Fibroblast of lung (primary cell): Measurements from ENCODE around the gene GABRD. TPM values are rescaled to one million over a fixed set of nuclear protein-coding genes. Genes with fewer than 3 reads are reported as not detected.

Source experiments
- DNase-seq, 2 donors: peaks; one replicate each; pipeline versions ENCODE4 v3.0.0 to v3.0.0-alpha.2; 2010; ENCODE audit warnings: low read depth in 2 of 2
- H2AFZ ChIP-seq: 2 replicates; pipeline ENCODE4 v1.5.1; 2012; ENCODE audit warnings: low read length, control low read depth, inconsistent platforms
- H3K27ac ChIP-seq: 2 replicates; pipeline ENCODE4 v1.5.1; 2011; ENCODE audit warnings: low read length, control low read depth; ENCODE audit not compliant: insufficient read depth
- H3K27me3 ChIP-seq: 2 replicates; pipeline ENCODE4 v1.5.1; 2011; ENCODE audit warnings: mild to moderate bottlenecking, low read length; ENCODE audit not compliant: control insufficient read depth, insufficient read depth
- H3K36me3 ChIP-seq: 2 replicates; pipeline ENCODE4 v1.5.1; 2011; ENCODE audit warnings: low read length; ENCODE audit not compliant: control insufficient read depth, insufficient read depth
- H3K4me1 ChIP-seq: 2 replicates; pipeline ENCODE4 v1.5.1; 2011; ENCODE audit warnings: low read length; ENCODE audit not compliant: control insufficient read depth, insufficient read depth; ENCODE audit errors: extremely low read depth
- H3K4me2 ChIP-seq: 2 replicates; pipeline ENCODE4 v1.5.1; 2011; ENCODE audit warnings: low read length, control low read depth; ENCODE audit not compliant: insufficient read depth; ENCODE audit errors: extremely low read depth
- H3K4me3 ChIP-seq, 4 experiments: fragments of 200-600 bp in 1 of 4; sonication (generic) in 1 of 4; replicated peaks in 1 of 4; 2 replicates each; pipeline ENCODE4 v1.5.1; 2011 to 2016; ENCODE audit warnings: low read length in 4 of 4, low read depth in 3 of 4, mild to moderate bottlenecking in 3 of 4, control low read depth in 2 of 4, inconsistent platforms in 1 of 4, mixed read lengths in 1 of 4; ENCODE audit not compliant: insufficient read depth in 1 of 4; ENCODE audit errors: control extremely low read depth in 1 of 4
- H3K79me2 ChIP-seq: 2 replicates; pipeline ENCODE4 v1.5.1; 2012; ENCODE audit warnings: mild to moderate bottlenecking, low read length, inconsistent platforms; ENCODE audit not compliant: control insufficient read depth, insufficient read depth
- H3K9ac ChIP-seq: 2 replicates; pipeline ENCODE4 v1.5.1; 2011; ENCODE audit warnings: mild to moderate bottlenecking, low read length, control low read depth; ENCODE audit not compliant: insufficient read depth
- H3K9me3 ChIP-seq: 2 replicates; pipeline ENCODE4 v1.5.1; 2012; ENCODE audit warnings: low read depth, low read length; ENCODE audit not compliant: control insufficient read depth, insufficient read depth
- H4K20me1 ChIP-seq: 2 replicates; pipeline ENCODE4 v1.5.1; 2011; ENCODE audit warnings: low read length; ENCODE audit not compliant: control insufficient read depth, insufficient read depth; ENCODE audit errors: extremely low read depth
- CTCF ChIP-seq, 2 donors: IDR thresholded peaks in 1 of 2; conservative IDR thresholded peaks in 1 of 2; 1 replicate in 1 of 2; 2 replicates in 1 of 2; pipeline ENCODE4 v1.5.1; 2011 to 2012; ENCODE audit warnings: low read length in 2 of 2, control low read depth in 1 of 2, inconsistent platforms in 1 of 2, low read depth in 1 of 2, mild to moderate bottlenecking in 1 of 2
- EZH2 ChIP-seq: IDR thresholded peaks from 2 replicates; pipeline ENCODE4 v1.5.1; 2012; ENCODE audit warnings: low read length, control low read depth, mild to moderate bottlenecking; ENCODE audit errors: missing control alignments
- polyA plus RNA-seq, 2 donors: library from polyadenylated mRNA; depleted of rRNA in 1 of 2; stranded (reverse) in 1 of 2; unstranded in 1 of 2; fragments of >200 nt; gene quantifications; 2 replicates each; pipeline ENCODE4 v1.2.1, GENCODE V29; 2011 to 2012; ENCODE audit warnings: missing spikeins in 1 of 2
- total RNA-seq: library from RNA; depleted of rRNA; stranded (reverse); fragments of >200 nt; gene quantifications from 2 replicates; pipeline ENCODE4 v1.2.1, GENCODE V29; 2014

Gene GABRD
- total and polyA plus RNA-seq, 2 donors (not counting 1 experiment from before 2014, with no cell fraction given): not detected

GRCh38 chr1:2072891-2073290 is 53.7 kb downstream of the GABRD start:
- Histone ChIP-seq H3K27ac (no peak overlapping the region), H3K27me3 (no peaks in the 10 kb centered on the region), H4K20me1 (no peaks in the 10 kb centered on the region), H3K4me2 (no peak overlapping the region), H3K4me3 (no peak overlapping the region), H3K9ac (no peak overlapping the region), H3K4me1 (no peaks in the 10 kb centered on the region), H3K9me3 (no peaks in the 10 kb centered on the region), H3K79me2 (no peaks in the 10 kb centered on the region), H3K36me3 (no peaks in the 10 kb centered on the region), H2AFZ (no peak overlapping the region)
- DNase-seq: no peak
- TF ChIP-seq EZH2: no peak
- no peak for TF ChIP-seq CTCF (conservative IDR thresholded peaks at IDR 0.05 in 1 of 2, IDR thresholded peaks at IDR 0.05 in 1 of 2; ENCODE audit: low read depth in 1 of 2, low read length in 2 of 2)

GRCh38 chr1:2073382-2074230 is 54.5 kb downstream of the GABRD start:
- H3K27ac ChIP-seq: no peak overlapping the region
- H2AFZ ChIP-seq: peak overlapping the region; percentile 53
- peak; percentile 39 to 78 for DNase-seq

GRCh38 chr1:2074396-2074795 is 55.3 kb downstream of the GABRD start:
- Histone ChIP-seq H3K4me3 (no peak overlapping the region), H3K27me3 (no peaks in the 10 kb centered on the region), H3K36me3 (no peaks in the 10 kb centered on the region), H3K4me1 (no peaks in the 10 kb centered on the region), H3K4me2 (no peak overlapping the region), H3K27ac (no peak overlapping the region), H3K9ac (no peak overlapping the region), H2AFZ (no peak overlapping the region), H4K20me1 (no peaks in the 10 kb centered on the region), H3K9me3 (no peaks in the 10 kb centered on the region), H3K79me2 (no peaks in the 10 kb centered on the region)
- no peak for DNase-seq
- TF ChIP-seq CTCF (conservative IDR thresholded peaks at IDR 0.05 in 1 of 2, IDR thresholded peaks at IDR 0.05 in 1 of 2; ENCODE audit: low read depth in 1 of 2, low read length in 2 of 2) (no peak), EZH2 (no peak)

More at GRCh38 chr1:2073382-2074230, 54.5 kb downstream of the GABRD start:
- Histone ChIP-seq H3K9me3 (no peaks in the 10 kb centered on the region), H3K79me2 (no peaks in the 10 kb centered on the region), H3K4me1 (no peaks in the 10 kb centered on the region), H4K20me1 (no peaks in the 10 kb centered on the region), H3K27me3 (no peaks in the 10 kb centered on the region), H3K9ac (peak overlapping the region; percentile 23), H3K4me3 (peak overlapping the region; percentile 26 to 50 (median 34)), H3K36me3 (no peaks in the 10 kb centered on the region), H3K4me2 (peak overlapping the region; percentile 44)
- TF ChIP-seq EZH2: no peak
- no peak for TF ChIP-seq CTCF (conservative IDR thresholded peaks at IDR 0.05 in 1 of 2, IDR thresholded peaks at IDR 0.05 in 1 of 2; ENCODE audit: low read depth in 1 of 2, low read length in 2 of 2)
